GM12801 (cell line): Measurements from ENCODE around the gene ELAVL3.

Source experiments
- CTCF ChIP-seq: IDR thresholded peaks from one replicate; pipeline ENCODE4 v1.5.1; 2011; ENCODE audit warnings: control low read depth; ENCODE audit not compliant: insufficient read length; ENCODE audit errors: extremely low read depth

ELAVL3 gene

GRCh38 chr19:11475861-11476260 lies 5.0 kb downstream of the ELAVL3 start:
- no peak for TF ChIP-seq CTCF

DNA sequence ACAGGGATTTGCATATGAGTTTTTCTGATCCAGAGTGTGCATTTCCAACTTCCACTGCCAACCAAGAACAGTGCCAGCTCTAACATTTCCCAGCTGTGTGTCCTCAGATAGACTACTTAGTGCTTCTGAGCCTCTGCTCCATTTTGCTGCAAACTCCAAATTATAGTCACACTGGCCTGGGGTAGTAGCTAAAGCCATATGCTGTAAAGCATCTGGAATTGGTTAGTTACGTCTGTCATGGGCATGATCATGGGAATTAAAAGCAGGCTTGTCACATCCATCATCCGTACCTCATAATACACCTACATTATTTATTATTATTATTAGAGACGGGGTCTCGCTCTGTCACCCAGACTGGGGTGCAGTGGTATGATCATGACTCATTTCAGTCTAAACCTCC lies 7.1 kb downstream of the ELAVL3 start:
- no peak for TF ChIP-seq CTCF

- TF ChIP-seq CTCF = no peak
These were observed 15.2 kb downstream of the ELAVL3 start for GRCh38 chr19:11465600-11465999.

- no peak for TF ChIP-seq CTCF
These were observed 16.2 kb downstream of the ELAVL3 start for GRCh38 chr19:11464333-11465265.

DNA sequence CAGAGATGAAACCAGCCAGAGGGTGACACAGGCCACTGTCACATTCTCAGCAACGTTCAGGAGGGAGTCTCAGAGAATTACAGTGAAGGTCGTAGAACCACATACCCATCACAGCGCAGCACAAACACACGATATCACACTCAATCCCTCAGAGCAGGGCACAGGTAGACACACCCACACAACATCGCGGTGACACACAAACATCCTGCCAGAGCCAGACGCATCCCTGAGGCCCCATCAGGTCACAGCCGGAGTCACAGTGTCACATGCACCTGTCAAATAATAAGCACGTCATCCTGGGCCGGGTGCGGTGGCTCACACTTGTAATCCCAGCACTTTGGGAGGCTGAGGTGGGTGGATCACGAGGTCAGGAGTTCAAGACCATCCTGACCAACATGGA lies 17.5 kb downstream of the ELAVL3 start:
- no peak for TF ChIP-seq CTCF

DNA sequence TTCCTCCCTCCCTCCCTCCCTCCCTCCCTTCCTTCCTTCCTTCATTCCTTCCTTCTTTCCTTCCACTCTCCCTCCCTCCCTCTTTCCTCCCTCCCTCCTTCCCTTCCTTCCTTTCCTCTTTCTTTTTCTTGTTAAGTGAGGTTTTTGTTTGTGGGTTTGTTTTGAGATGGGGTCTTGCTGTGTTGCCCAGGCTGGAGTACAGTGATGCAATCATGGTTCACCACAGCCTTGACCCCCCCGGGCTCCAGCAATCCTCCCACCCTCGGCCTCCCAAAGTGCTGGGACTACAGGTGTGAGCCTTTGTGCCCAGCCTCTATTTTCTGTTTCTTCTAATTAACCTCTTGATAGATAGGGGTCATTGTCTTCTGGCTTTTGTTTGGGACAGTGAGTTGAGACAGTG lies 19.4 kb downstream of the ELAVL3 start:
- no peak for TF ChIP-seq CTCF

GRCh38 chr19:11460207-11460606 lies 20.6 kb downstream of the ELAVL3 start:
- no peak for TF ChIP-seq CTCF
